Lung microvascular endothelial cell (primary cell): Measurements from ENCODE around the gene BNIP2. TPM values are rescaled to one million over a fixed set of nuclear protein-coding genes. Genes with fewer than 3 reads are reported as not detected.
"Not testable (repeated sequence)": the region's sequence is repeated elsewhere in the genome, so short reads cannot be mapped to it uniquely, and the experiment has no call there.

ENCODE experiments used
- DNase-seq, 2 donors: peaks; one replicate each; pipeline versions ENCODE4 v3.0.0 to v3.0.0-alpha.2; 2010; ENCODE audit warnings: low read depth in 2 of 2
- total RNA-seq: library from RNA; depleted of rRNA; stranded (reverse); fragments of >200 nt; gene quantifications from 2 replicates; pipeline ENCODE4 v1.2.1, GENCODE V29; 2014

The BNIP2 gene
- total RNA-seq, 1 donor from 2014 or later, result 110 TPM

GRCh38 chr15:59689626-59690236 is 611 bp upstream of the BNIP2 start:
- peak; percentile 44 to 83 for DNase-seq

DNA sequence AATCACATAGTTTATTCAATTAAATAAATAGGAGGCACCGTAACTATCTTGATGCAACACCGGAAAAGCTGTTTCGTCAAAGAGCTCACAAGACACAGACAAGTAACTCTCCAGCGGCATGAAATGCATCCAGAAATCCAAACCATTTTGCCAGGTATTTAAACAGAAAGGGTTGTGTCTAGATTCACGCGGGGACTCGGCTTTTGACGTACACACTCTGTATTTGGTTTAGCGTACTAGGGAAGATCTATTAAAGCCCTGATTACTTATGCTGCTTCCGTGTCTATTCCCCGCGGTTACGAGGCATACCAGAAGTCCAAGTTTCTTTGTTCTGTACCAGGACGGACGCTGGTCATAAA is 718 bp downstream of the BNIP2 start:
- DNase-seq, result peak in 1 of 2 donors; percentile 79

DNA sequence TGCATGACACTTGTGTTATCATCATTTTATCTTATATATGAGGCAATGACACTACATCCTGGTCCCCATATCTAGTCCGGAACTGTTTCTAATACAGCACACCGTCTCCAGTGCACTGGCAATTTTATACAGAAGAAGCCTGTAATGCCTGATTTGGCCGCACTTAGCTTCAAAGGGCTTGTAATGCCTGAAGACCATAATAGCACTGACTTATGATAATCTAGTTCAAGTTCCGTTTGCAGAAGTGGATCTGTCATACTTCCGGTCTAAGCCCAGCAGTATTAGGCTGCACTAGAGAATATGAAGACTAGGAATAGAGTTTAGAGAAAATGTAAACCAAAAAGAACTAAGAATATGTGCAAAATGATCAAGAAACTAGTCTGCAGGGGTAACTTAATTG is 1.3 kb downstream of the BNIP2 start:
- DNase-seq, result peak; percentile 45 to 87

DNA sequence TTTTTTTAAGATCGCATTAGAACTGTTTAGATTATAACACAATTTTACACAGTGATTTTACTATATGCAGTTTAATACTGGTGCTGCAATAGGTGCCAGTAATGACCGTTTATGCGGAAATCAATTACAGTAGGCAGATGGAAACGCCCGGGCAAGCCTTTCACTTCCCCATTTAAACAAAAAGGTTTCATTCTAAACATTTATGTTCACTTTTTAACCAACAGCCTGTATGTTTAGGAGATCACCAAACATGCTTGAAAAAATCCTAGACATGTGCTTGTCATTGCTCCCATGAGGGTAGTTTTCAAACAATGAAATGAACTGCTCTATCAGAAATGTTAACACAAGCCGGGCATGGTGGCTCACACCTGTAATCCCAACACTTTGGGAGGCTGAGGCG is 2.7 kb downstream of the BNIP2 start:
- peak in 1 of 2 donors; percentile 13 for DNase-seq

- DNase-seq, result peak in 1 of 2 donors; percentile 87
Observed at GRCh38 chr15:59685737-59686297, 3.3 kb downstream of the BNIP2 start.

GRCh38 chr15:59680870-59681269 is 8.2 kb downstream of the BNIP2 start:
- no peak for DNase-seq

DNA sequence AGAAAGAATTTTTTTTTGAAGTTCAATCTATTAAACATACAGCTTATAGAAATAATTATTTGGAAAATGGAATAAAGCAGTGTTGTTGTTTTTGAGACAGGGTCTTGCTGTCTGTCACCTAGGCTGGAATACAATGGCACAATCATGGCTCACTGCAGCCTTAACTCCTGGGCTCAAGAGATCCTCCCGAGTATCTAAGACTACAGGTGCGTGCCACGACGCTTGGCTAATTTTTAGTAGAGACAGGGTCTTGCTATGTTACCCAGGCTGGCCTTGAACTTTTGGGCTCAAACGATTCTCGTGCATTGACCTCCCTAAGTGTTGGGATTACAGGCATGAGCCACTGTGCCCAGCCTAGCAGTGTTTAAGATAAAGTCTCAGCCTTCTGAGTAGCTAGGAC is 8.8 kb downstream of the BNIP2 start:
- no peak for DNase-seq

DNA sequence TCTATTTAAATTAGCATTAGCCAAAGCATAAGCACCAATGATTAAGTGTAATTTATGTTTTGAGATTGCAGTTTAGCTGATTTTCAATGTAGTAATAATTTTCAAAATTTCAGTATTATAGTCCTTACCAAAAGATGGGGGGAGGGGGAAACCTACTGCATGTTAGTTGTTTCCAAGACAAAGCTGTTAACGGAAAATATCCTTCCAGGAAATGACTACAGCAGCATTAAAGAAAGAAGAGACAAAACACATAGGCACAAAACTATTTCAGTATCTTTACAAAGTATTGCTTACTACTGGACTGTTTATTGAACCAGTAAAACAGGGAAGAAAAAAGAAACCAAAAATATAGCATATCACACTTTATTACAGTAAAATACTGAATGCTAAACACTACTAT is 10.5 kb downstream of the BNIP2 start:
- DNase-seq, result peak; percentile 59 to 86

DNA sequence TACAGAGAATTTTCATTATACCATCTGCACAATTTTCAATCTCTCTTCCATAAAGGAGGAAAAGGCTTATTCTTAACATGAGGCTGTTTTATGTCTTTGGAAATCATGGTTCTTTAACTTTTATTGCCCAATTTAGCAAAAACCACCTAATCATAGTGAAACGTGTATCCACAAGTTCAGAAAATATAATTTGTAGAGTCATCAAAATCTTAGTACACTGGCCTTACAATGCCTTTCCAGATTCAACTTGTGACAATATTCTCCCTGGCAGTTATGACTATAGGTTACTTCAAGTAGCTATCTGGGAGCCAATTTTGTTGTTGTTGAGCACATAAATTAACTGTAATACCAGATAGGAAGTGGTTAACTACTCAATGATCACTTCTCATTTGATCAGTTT is 10.9 kb downstream of the BNIP2 start:
- DNase-seq, result no peak

- DNase-seq, result no peak
Observed at GRCh38 chr15:59676565-59676964, 12.6 kb downstream of the BNIP2 start.

DNA sequence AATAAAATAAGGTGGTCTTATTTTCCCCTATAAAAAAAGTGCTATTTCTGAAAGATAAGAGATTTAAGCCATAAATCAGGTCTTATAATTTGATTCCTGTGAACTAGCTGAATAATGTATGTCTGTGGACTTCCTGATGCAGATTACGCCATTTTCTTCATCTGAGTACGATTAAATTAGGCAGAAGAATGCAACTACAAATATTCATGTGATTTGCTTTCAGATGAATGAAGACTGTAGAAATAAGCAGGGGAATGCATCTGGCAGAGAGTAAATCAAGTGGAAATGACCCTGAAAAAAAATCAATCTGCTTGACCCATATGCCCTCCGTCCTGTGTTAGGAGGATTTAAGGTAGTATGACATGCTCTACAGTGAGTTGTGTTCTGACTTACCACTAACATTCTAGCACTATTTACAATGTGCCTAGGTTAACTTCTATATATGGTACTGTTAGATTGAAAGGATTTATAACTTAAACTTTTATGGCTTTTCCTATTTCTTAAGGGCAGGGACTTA is 14.7 kb downstream of the BNIP2 start:
- DNase-seq, result no peak

DNA sequence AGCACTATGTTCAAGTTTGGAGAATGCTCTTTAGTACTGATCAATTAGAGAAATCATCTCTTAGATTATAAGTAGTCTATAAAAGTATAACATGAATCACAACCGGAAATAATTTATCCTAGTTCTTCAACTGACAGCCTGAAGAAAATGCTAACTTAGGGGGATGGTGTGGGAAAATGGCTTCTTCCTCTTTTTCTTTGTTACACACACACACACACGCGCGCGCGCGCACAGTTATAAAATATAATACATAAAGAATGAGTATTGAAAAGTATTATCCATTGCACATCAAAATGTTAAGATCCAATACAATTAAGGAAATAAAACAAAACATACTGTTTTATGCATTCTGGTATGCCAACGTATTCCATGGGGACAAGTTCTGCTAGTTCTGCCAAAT is 20.6 kb downstream of the BNIP2 start:
- DNase-seq, result no peak

- DNase-seq, result no peak
Observed at GRCh38 chr15:59662260-59662659, 26.9 kb downstream of the BNIP2 start.

DNA sequence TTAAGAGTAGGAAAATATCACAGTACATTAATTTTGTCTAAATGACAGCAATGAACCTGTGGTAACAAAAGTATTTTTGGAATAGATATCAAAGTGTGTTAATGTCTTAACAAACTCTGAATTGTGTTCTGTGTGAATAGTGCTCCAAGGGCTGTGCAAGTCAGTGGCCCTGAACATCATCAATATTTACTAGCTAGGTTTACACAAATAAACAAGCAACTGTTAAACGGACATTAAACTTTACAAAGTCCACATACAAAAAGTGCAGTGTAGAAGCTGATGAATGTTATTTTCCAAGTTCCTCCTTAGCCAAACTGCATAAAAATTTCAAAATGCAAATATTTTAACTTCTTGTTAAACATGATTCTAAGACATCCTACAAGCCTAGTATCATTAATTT is 29.8 kb downstream of the BNIP2 start:
- DNase-seq, result no peak

- no peak for DNase-seq
Observed at GRCh38 chr15:59657635-59658125, 31.4 kb downstream of the BNIP2 start.

DNA sequence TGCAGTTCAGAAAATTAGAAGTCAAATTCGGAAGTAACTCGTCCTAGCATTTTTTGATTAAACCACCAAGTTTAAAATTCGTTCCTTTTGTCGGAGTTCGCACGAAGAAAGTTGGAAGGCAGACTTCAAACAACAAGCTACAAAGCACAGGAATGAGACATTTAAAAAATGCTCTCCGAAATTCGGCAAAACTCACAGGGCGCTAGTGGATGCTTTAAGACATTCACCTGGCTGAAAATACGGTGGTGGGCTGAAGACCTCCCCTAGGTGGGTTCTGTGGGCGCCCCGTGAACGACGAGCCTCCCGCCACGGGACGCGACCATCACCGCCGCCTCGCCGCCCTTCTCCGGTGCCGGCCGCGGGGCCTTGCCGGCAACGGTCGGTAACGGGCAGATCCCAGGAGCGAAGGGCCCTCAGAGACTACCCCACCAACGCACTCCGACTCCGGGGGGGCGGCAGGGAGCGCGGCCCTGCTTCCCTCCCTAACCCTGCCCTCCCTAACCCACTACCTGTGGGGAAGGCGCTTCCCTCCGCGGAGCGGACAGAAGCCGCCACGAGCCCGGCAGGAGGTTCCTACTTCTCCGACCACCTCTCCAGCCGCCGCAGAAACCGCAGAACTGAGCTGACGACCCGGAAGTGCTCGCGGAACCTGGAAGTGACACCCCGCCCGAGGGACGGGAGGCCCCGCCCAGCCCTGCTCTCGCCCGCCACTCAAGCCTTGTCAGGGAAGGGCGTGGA is 32.1 kb downstream of the BNIP2 start, which contains the start of gene GTF2A2:
Gene GTF2A2, minus strand, starts transcription at position 619 of the 738 bp plus-strand sequence. CDS start 5,238 bp downstream, outside the sequence.
- peak; percentile 94 to 95 for DNase-seq

DNA sequence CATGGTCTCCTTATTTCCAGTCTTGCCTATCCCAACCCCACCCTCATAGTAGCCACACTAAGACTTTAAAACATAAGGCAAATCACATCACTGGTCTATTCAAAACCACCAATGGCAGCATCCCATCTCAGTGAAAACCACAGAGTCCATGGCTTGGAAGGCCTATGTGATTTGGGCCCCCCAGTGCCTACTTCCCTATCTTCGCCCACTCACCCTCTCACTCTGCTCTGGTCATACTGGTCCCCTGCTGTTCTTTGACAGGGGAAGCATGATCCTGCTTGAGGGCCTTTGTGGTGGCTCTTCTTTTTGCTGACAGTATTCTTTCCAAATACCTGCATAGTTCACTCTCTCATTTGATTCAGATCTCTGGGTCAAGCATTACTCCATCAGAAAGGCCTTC is 35.1 kb downstream of the BNIP2 start:
- DNase-seq, result no peak

- DNase-seq, result no peak
Observed at GRCh38 chr15:59649603-59650002, 39.5 kb downstream of the BNIP2 start.

DNA sequence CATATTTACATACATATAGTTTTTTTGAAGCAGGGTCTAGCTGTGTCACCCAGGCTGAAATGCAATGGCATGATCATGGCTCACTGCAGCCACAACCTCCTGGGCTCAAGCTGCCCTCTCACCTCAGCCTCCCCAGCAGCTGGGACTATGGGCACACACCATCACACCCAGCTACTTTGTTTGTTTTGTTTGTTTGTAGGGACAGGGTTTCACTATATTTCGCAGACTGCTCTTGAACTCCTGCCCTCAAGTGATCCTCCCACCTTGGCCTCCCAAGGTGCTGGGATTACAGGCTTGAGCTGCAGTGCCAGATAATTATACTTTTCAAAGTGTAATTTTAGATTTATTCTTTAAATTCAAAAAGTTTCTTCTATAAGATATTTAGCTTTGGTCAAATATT is 42.0 kb downstream of the BNIP2 start:
- DNase-seq, result no peak

DNA sequence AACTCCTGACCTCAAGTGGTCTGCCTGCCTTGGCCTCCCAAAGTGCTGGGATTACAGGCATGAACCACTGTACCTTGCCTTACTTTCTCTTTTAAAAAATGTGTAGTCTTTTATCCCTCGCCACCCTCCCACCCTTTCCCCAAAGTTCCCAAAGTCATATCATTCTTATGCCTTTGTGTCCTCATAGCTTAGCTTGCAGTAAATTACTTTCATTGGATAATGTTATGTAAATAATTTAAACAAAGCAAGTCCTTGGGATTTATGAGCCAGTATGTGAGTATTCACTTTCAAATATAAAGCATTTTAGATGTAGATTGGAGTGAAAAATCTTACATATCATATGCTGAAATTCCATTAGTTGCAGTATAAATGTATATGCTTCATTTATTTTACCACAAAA is 42.8 kb downstream of the BNIP2 start:
- DNase-seq, result no peak

GRCh38 chr15:59645812-59646211 is 43.3 kb downstream of the BNIP2 start:
- not testable (repeated sequence) for DNase-seq

DNA sequence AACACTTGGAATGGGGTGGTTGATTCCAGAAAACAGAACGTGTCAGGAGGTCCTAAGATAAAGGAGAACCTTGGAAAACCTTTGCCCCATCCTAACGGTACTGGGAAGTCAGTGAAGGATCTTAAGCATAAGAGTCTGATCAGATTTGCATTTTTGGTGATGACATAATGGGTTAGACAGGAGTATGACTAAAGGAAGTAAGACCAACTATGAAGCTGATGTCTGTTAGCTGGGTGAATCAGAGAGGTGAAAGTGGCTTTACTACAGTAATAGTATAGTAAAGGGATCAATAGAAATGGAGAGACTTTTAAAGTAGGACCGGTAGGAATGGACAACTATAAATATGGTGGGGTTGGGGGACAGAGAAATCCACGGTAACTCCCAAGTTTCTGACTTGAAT is 44.4 kb downstream of the BNIP2 start:
- DNase-seq, result peak in 1 of 2 donors; percentile 12
